ENCODE results near the gene MYO1G. TPM values are rescaled to one million over a fixed set of nuclear protein-coding genes. Genes with fewer than 3 reads are reported as not detected.

Gene MYO1G
- total and polyA plus RNA-seq, 9 of the 15 experiments (the other 6 are each of a cell fraction or from before 2014, with no cell fraction given) = 0.03 to 0.62 (median 0.13) TPM; not detected in 1

- TF ChIP-seq BHLHE40 (IDR thresholded peaks at IDR 0.05; ENCODE audit: low read length) (peak; percentile 19; the same call in 1 of the 2 replicates), ZNF23 (CRISPR knock-in tag; IDR thresholded peaks at IDR 0.05) (no peak), HOXB6 (CRISPR knock-in tag; IDR thresholded peaks at IDR 0.05; ENCODE audit: borderline replicate concordance) (no peak), HNRNPH1 (optimal IDR thresholded peaks at IDR 0.05; ENCODE audit: low read depth, low read length) (no peak), ZNF511 (CRISPR knock-in tag; IDR thresholded peaks at IDR 0.05) (no peak), ETS2 (tag; IDR thresholded peaks at IDR 0.05; ENCODE audit: borderline replicate concordance, poor library complexity, severe bottlenecking) (no peak), CTBP1 (IDR thresholded peaks at IDR 0.05; ENCODE audit: borderline replicate concordance) (peak; percentile 18; the same call in 1 of the 2 replicates), ZNF324 (CRISPR knock-in tag; IDR thresholded peaks at IDR 0.05) (no peak), SETDB1 (IDR thresholded peaks at IDR 0.05; ENCODE audit: low read length) (no peak), HDAC2 (IDR thresholded peaks at IDR 0.05) (peak; percentile 92)
- TF ChIP-seq, protein P1, sequence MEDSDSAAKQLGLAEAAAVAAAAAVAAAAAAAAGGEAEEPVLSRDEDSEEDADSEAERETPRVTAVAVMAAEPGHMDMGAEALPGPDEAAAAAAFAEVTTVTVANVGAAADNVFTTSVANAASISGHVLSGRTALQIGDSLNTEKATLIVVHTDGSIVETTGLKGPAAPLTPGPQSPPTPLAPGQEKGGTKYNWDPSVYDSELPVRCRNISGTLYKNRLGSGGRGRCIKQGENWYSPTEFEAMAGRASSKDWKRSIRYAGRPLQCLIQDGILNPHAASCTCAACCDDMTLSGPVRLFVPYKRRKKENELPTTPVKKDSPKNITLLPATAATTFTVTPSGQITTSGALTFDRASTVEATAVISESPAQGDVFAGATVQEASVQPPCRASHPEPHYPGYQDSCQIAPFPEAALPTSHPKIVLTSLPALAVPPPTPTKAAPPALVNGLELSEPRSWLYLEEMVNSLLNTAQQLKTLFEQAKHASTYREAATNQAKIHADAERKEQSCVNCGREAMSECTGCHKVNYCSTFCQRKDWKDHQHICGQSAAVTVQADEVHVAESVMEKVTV (CRISPR knock-in tag; IDR thresholded peaks at IDR 0.05) = peak; percentile 51
- TF ChIP-seq, protein P2, sequence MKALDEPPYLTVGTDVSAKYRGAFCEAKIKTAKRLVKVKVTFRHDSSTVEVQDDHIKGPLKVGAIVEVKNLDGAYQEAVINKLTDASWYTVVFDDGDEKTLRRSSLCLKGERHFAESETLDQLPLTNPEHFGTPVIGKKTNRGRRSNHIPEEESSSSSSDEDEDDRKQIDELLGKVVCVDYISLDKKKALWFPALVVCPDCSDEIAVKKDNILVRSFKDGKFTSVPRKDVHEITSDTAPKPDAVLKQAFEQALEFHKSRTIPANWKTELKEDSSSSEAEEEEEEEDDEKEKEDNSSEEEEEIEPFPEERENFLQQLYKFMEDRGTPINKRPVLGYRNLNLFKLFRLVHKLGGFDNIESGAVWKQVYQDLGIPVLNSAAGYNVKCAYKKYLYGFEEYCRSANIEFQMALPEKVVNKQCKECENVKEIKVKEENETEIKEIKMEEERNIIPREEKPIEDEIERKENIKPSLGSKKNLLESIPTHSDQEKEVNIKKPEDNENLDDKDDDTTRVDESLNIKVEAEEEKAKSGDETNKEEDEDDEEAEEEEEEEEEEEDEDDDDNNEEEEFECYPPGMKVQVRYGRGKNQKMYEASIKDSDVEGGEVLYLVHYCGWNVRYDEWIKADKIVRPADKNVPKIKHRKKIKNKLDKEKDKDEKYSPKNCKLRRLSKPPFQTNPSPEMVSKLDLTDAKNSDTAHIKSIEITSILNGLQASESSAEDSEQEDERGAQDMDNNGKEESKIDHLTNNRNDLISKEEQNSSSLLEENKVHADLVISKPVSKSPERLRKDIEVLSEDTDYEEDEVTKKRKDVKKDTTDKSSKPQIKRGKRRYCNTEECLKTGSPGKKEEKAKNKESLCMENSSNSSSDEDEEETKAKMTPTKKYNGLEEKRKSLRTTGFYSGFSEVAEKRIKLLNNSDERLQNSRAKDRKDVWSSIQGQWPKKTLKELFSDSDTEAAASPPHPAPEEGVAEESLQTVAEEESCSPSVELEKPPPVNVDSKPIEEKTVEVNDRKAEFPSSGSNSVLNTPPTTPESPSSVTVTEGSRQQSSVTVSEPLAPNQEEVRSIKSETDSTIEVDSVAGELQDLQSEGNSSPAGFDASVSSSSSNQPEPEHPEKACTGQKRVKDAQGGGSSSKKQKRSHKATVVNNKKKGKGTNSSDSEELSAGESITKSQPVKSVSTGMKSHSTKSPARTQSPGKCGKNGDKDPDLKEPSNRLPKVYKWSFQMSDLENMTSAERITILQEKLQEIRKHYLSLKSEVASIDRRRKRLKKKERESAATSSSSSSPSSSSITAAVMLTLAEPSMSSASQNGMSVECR (CRISPR knock-in tag; IDR thresholded peaks at IDR 0.05) = no peak
- TF ChIP-seq, protein P3, sequence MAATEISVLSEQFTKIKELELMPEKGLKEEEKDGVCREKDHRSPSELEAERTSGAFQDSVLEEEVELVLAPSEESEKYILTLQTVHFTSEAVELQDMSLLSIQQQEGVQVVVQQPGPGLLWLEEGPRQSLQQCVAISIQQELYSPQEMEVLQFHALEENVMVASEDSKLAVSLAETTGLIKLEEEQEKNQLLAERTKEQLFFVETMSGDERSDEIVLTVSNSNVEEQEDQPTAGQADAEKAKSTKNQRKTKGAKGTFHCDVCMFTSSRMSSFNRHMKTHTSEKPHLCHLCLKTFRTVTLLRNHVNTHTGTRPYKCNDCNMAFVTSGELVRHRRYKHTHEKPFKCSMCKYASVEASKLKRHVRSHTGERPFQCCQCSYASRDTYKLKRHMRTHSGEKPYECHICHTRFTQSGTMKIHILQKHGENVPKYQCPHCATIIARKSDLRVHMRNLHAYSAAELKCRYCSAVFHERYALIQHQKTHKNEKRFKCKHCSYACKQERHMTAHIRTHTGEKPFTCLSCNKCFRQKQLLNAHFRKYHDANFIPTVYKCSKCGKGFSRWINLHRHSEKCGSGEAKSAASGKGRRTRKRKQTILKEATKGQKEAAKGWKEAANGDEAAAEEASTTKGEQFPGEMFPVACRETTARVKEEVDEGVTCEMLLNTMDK (IDR thresholded peaks at IDR 0.05; ENCODE audit: borderline replicate concordance, insufficient read depth, low read depth, low read length, poor library complexity, severe bottlenecking) = peak; percentile 44
- TF ChIP-seq, protein P4, sequence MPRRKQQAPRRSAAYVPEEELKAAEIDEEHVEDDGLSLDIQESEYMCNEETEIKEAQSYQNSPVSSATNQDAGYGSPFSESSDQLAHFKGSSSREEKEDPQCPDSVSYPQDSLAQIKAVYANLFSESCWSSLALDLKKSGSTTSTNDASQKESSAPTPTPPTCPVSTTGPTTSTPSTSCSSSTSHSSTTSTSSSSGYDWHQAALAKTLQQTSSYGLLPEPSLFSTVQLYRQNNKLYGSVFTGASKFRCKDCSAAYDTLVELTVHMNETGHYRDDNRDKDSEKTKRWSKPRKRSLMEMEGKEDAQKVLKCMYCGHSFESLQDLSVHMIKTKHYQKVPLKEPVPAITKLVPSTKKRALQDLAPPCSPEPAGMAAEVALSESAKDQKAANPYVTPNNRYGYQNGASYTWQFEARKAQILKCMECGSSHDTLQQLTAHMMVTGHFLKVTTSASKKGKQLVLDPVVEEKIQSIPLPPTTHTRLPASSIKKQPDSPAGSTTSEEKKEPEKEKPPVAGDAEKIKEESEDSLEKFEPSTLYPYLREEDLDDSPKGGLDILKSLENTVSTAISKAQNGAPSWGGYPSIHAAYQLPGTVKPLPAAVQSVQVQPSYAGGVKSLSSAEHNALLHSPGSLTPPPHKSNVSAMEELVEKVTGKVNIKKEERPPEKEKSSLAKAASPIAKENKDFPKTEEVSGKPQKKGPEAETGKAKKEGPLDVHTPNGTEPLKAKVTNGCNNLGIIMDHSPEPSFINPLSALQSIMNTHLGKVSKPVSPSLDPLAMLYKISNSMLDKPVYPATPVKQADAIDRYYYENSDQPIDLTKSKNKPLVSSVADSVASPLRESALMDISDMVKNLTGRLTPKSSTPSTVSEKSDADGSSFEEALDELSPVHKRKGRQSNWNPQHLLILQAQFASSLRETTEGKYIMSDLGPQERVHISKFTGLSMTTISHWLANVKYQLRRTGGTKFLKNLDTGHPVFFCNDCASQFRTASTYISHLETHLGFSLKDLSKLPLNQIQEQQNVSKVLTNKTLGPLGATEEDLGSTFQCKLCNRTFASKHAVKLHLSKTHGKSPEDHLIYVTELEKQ (CRISPR knock-in tag; IDR thresholded peaks at IDR 0.05) = no peak
These were observed 11.0 kb downstream of the MYO1G start (continued) for GRCh38 chr7:44967571-44968446.
